C4-2B (cell line): ENCODE data around the gene RHBG.

Experiments
- H3K27ac ChIP-seq: fragments of 450-650 bp; 2 replicates; pipeline ENCODE4 v1.5.1; 2017
- CTCF ChIP-seq: fragments of 450-650 bp; conservative IDR thresholded peaks from 2 replicates; pipeline ENCODE4 v1.5.1; 2017; ENCODE audit warnings: mild to moderate bottlenecking
- ZFX ChIP-seq: fragments of 450-650 bp; IDR thresholded peaks from 2 replicates; pipeline ENCODE4 v1.6.1; 2017

The RHBG gene

GRCh38 chr1:156366378-156367166 is 2.4 kb upstream of the RHBG start:
- TF ChIP-seq ZFX (no peak), CTCF (no peak)
- no peak overlapping the region for H3K27ac ChIP-seq

- no peak for TF ChIP-seq ZFX
- no peak for TF ChIP-seq CTCF
- H3K27ac ChIP-seq: no peak overlapping the region
Observed at GRCh38 chr1:156367383-156368156, 1.4 kb upstream of the RHBG start.

GRCh38 chr1:156368157-156368658 is 803 bp upstream of the RHBG start:
- no peak for TF ChIP-seq ZFX
- no peak for TF ChIP-seq CTCF
- H3K27ac ChIP-seq: no peak overlapping the region; the same call in 1 of the 2 replicates

GRCh38 chr1:156369685-156370286 is 775 bp downstream of the RHBG start:
- peak overlapping the region; percentile 23; the same call in 1 of the 2 replicates for H3K27ac ChIP-seq

GRCh38 chr1:156371553-156372264 is 2.7 kb downstream of the RHBG start:
- H3K27ac ChIP-seq: no peak overlapping the region
- TF ChIP-seq CTCF: no peak
- TF ChIP-seq ZFX: no peak

- no peak for TF ChIP-seq ZFX
- TF ChIP-seq CTCF: no peak
- H3K27ac ChIP-seq: no peak overlapping the region
Observed at GRCh38 chr1:156372265-156372586, 3.2 kb downstream of the RHBG start.

- no peak for TF ChIP-seq ZFX
- TF ChIP-seq CTCF: no peak
- no peak overlapping the region for H3K27ac ChIP-seq
Observed at GRCh38 chr1:156372876-156373275, 3.9 kb downstream of the RHBG start.
